ENCODE measurements around the gene SPEF1. TPM values are rescaled to one million over a fixed set of nuclear protein-coding genes. Genes with fewer than 3 reads are reported as not detected.

Gene SPEF1
- total RNA-seq, 4 donors from 2014 or later = 0.14 TPM; not detected in 3

- H3K9me3 ChIP-seq = no peaks in the 10 kb centered on the region
- in situ Hi-C loops (cut with MboI; ENCODE audit: low pct_ligation_motif_present in 1 of 4, low pct_unique_long_range_greater_than_20kb in 1 of 4, low sequenced_read_pairs in 3 of 4) (no loop called here), intact Hi-C loops (cut with DNase I; ENCODE audit: low total_unique reads) (no loop called here)
- no peaks in the 10 kb centered on the region for H3K27me3 ChIP-seq
- no peak overlapping the region for H3K4me3 ChIP-seq
- H3K36me3 ChIP-seq = peaks cover 0 to 12% (median 0%) of the 10 kb centered on the region in 4 donors
- peaks cover 18 to 51% (median 39%) of the 10 kb centered on the region in 4 donors for H3K4me1 ChIP-seq
- DNase-seq = no peak
- peak overlapping the region; percentile 89 to 97 (median 94) for H3K27ac ChIP-seq
- TF ChIP-seq POLR2AphosphoS5 (IDR thresholded peaks at IDR 0.05) (no peak), EP300 (IDR thresholded peaks at IDR 0.05; ENCODE audit: low read depth) (no peak), POLR2A (IDR thresholded peaks at IDR 0.05) (no peak), CTCF (IDR thresholded peaks at IDR 0.05) (no peak)
- 79% methylated on average over 18 of the region's 18 CpGs; no CpG with 5 or more reads in 1 of the 2 donors for WGBS, 2 donors (ENCODE audit: low coverage in 1 of 2)
Observed at GRCh38 chr20:3800256-3800877, 19.1 kb upstream of the SPEF1 start.

GRCh38 chr20:3798908-3799248 is 17.6 kb upstream of the SPEF1 start:
- no peak for DNase-seq
- Histone ChIP-seq H3K36me3 (peaks cover 0 to 12% (median 0%) of the 10 kb centered on the region in 4 donors), H3K4me1 (peaks cover 18 to 46% (median 40%) of the 10 kb centered on the region in 4 donors), H3K27ac (peak overlapping the region; percentile 89 to 97 (median 94)), H3K4me3 (no peak overlapping the region), H3K9me3 (no peaks in the 10 kb centered on the region), H3K27me3 (no peaks in the 10 kb centered on the region)
- intact Hi-C loops (cut with DNase I; ENCODE audit: low total_unique reads) = no loop called here
- in situ Hi-C loops (cut with MboI; ENCODE audit: low pct_ligation_motif_present in 1 of 4, low pct_unique_long_range_greater_than_20kb in 1 of 4, low sequenced_read_pairs in 3 of 4) = no loop called here
- TF ChIP-seq POLR2AphosphoS5 (IDR thresholded peaks at IDR 0.05) (no peak), EP300 (IDR thresholded peaks at IDR 0.05; ENCODE audit: low read depth) (no peak), POLR2A (IDR thresholded peaks at IDR 0.05) (no peak), CTCF (IDR thresholded peaks at IDR 0.05) (no peak)
- WGBS, 2 donors (ENCODE audit: low coverage in 1 of 2) = 81 to 100% methylated on average over 2 to 3 of the region's 3 CpGs

GRCh38 chr20:3798373-3798768 is 17.1 kb upstream of the SPEF1 start:
- Histone ChIP-seq H3K4me1 (peaks cover 18 to 46% (median 40%) of the 10 kb centered on the region in 4 donors), H3K27me3 (no peaks in the 10 kb centered on the region), H3K36me3 (peaks cover 0 to 12% (median 0%) of the 10 kb centered on the region in 4 donors), H3K4me3 (peak overlapping the region in 1 of 4 donors; percentile 56), H3K27ac (peak overlapping the region; percentile 89 to 97 (median 94)), H3K9me3 (no peaks in the 10 kb centered on the region)
- WGBS, 2 donors (ENCODE audit: low coverage in 1 of 2) = 33 to 68% methylated on average over 1 to 5 of the region's 5 CpGs
- no peak for DNase-seq
- in situ Hi-C loops (cut with MboI; ENCODE audit: low pct_ligation_motif_present in 1 of 4, low pct_unique_long_range_greater_than_20kb in 1 of 4, low sequenced_read_pairs in 3 of 4) = no loop called here
- intact Hi-C loops (cut with DNase I; ENCODE audit: low total_unique reads) = no loop called here
- TF ChIP-seq POLR2A (IDR thresholded peaks at IDR 0.05) = no peak
- TF ChIP-seq CTCF (IDR thresholded peaks at IDR 0.05) = no peak
- TF ChIP-seq EP300 (IDR thresholded peaks at IDR 0.05; ENCODE audit: low read depth) = no peak
- TF ChIP-seq POLR2AphosphoS5 (IDR thresholded peaks at IDR 0.05) = no peak

- H3K36me3 ChIP-seq = peaks cover 0 to 10% (median 0%) of the 10 kb centered on the region in 4 donors
- peak; percentile 65 for DNase-seq
Observed at GRCh38 chr20:3797592-3798372, 16.5 kb upstream of the SPEF1 start.

More at GRCh38 chr20:3797592-3798372, 16.5 kb upstream of the SPEF1 start:
- Histone ChIP-seq H3K9me3 (no peaks in the 10 kb centered on the region), H3K4me1 (peaks cover 18 to 46% (median 40%) of the 10 kb centered on the region in 4 donors), H3K4me3 (peak overlapping the region in 3 of 4 donors; percentile 43 to 56 (median 52)), H3K27ac (peak overlapping the region; percentile 89 to 97 (median 94)), H3K27me3 (no peaks in the 10 kb centered on the region)
- no peak for TF ChIP-seq CTCF (IDR thresholded peaks at IDR 0.05)
- no peak for TF ChIP-seq POLR2A (IDR thresholded peaks at IDR 0.05)
- TF ChIP-seq POLR2AphosphoS5 (IDR thresholded peaks at IDR 0.05) = no peak
- no peak for TF ChIP-seq EP300 (IDR thresholded peaks at IDR 0.05; ENCODE audit: low read depth)
- intact Hi-C loops (cut with DNase I; ENCODE audit: low total_unique reads) = no loop called here
- in situ Hi-C loops (cut with MboI; ENCODE audit: low pct_ligation_motif_present in 1 of 4, low pct_unique_long_range_greater_than_20kb in 1 of 4, low sequenced_read_pairs in 3 of 4) = no loop called here
- WGBS, 2 donors (ENCODE audit: low coverage in 1 of 2) = 7 to 50% methylated on average over 3 to 19 of the region's 19 CpGs
